SK-N-SH (cell line): Measurements from ENCODE around the gene HMMR.

ENCODE experiments used
- EP300 ChIP-seq, 2 experiments: IDR thresholded peaks; 2 replicates each; pipeline versions ENCODE4 v1.4.0 to v1.6.1; 2012; ENCODE audit warnings: borderline replicate concordance in 1 of 2, low read depth in 1 of 2, low read length in 1 of 2
- FOXM1 ChIP-seq: IDR thresholded peaks from 2 replicates; pipeline ENCODE4 v1.4.0; 2012; ENCODE audit warnings: low read depth, mild to moderate bottlenecking
- GATA2 ChIP-seq: sonication (generic); formaldehyde crosslinking; IDR thresholded peaks from 2 replicates; pipeline ENCODE4 v1.5.0; 2020; ENCODE audit warnings: mild to moderate bottlenecking, missing genetic modification reagents
- RCOR1 ChIP-seq: fragments of 150-350 bp; IDR thresholded peaks from 2 replicates; pipeline ENCODE4 v1.6.1; 2017; ENCODE audit warnings: antibody characterized with exemption, low read length
- TF ChIP-seq, protein P1 (sequence below): fragments of 200-600 bp; sonication (generic); IDR thresholded peaks from 2 replicates; pipeline ENCODE4 v1.6.1; 2017; ENCODE audit warnings: antibody characterized with exemption, mild to moderate bottlenecking, moderate library complexity

DNA sequence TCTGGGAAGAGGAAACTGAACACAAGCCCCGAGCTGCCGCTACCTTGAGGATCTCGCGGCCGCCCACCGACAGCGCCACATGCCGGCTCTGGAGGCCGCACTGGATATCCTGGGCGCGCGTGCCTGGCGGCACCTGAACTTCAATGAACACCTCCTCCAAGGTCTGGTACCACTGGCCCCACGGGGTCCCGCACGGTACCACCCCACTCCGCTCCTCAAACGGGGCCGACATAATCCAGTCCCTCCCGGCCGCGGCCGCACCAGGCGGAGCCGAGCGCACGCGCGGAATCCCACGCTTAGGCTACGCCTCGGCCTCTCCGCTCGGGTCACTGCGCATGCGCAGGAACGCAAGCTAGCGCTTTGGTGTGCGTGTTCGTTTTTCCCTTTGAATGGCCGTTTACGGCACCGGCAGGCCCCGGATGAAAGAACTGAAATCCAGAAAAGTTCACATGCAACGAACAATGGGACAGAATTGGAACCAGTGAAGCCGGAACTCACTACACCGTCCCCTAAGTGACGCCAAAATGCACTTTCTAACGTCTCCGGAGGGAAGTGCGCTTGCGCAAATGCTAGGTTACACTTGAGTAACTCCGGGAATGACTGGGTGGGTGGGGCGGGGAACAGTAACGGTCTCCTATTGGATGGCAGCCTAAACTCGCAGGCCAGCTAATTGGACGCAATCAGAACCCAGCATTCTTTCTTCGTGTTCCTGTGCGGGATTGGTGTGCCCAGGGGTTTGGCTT, 442 bp upstream of the HMMR start, which contains the start of gene NUDCD2:
- no peak for TF ChIP-seq EP300 (IDR thresholded peaks at IDR 0.05; ENCODE audit: borderline replicate concordance in 1 of 2, low read depth in 1 of 2, low read length in 1 of 2)
- TF ChIP-seq, protein P1, sequence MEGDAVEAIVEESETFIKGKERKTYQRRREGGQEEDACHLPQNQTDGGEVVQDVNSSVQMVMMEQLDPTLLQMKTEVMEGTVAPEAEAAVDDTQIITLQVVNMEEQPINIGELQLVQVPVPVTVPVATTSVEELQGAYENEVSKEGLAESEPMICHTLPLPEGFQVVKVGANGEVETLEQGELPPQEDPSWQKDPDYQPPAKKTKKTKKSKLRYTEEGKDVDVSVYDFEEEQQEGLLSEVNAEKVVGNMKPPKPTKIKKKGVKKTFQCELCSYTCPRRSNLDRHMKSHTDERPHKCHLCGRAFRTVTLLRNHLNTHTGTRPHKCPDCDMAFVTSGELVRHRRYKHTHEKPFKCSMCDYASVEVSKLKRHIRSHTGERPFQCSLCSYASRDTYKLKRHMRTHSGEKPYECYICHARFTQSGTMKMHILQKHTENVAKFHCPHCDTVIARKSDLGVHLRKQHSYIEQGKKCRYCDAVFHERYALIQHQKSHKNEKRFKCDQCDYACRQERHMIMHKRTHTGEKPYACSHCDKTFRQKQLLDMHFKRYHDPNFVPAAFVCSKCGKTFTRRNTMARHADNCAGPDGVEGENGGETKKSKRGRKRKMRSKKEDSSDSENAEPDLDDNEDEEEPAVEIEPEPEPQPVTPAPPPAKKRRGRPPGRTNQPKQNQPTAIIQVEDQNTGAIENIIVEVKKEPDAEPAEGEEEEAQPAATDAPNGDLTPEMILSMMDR = peak; percentile 46
- peak; percentile 27; the same call in 1 of the 2 replicates for TF ChIP-seq FOXM1
- TF ChIP-seq GATA2 (CRISPR knock-in tag) = no peak
- no peak for TF ChIP-seq RCOR1
